LNCAP (cell line): ENCODE results near the gene CELSR2.

Experiments used
- TF ChIP-seq, protein P1 (sequence below): fragments of 450-650 bp; IDR thresholded peaks from 2 replicates; pipeline ENCODE4 v1.5.1; 2017; ENCODE audit warnings: mild to moderate bottlenecking

The CELSR2 gene

DNA sequence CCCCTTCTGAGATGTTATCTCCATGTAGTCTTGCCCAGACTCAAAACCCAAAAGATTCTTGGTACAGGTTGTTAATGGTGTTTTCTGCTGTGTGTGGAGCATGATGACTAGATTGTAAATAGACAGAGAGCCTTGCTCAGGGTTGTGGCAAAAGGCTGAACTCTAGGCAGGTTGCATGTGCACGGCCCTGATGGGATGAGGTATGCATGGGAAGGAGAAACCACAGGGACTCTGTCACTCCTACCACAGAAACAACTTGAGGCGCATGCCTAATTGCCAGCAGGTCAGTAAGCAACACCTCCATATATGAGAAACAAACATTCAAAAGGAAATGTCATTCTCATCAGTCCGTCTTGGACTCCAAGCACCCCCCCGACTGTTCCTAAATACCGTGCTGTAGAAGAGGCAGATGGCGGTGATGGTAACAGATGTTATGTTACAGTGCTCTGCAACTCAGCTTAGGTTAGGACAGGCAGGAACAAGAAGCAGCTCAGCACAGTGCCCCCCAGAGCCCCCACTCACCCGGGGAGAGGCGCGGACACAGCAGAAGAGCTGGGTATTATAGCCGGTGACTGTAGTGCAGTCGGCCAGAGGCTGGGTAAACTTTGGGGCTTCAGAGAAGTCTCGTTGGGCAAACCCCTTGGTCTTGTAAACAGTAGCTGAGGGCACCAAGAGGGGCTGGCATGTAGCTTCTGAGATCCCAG lies 46.5 kb downstream of the CELSR2 start:
- TF ChIP-seq, protein P1, sequence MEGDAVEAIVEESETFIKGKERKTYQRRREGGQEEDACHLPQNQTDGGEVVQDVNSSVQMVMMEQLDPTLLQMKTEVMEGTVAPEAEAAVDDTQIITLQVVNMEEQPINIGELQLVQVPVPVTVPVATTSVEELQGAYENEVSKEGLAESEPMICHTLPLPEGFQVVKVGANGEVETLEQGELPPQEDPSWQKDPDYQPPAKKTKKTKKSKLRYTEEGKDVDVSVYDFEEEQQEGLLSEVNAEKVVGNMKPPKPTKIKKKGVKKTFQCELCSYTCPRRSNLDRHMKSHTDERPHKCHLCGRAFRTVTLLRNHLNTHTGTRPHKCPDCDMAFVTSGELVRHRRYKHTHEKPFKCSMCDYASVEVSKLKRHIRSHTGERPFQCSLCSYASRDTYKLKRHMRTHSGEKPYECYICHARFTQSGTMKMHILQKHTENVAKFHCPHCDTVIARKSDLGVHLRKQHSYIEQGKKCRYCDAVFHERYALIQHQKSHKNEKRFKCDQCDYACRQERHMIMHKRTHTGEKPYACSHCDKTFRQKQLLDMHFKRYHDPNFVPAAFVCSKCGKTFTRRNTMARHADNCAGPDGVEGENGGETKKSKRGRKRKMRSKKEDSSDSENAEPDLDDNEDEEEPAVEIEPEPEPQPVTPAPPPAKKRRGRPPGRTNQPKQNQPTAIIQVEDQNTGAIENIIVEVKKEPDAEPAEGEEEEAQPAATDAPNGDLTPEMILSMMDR: no peak

DNA sequence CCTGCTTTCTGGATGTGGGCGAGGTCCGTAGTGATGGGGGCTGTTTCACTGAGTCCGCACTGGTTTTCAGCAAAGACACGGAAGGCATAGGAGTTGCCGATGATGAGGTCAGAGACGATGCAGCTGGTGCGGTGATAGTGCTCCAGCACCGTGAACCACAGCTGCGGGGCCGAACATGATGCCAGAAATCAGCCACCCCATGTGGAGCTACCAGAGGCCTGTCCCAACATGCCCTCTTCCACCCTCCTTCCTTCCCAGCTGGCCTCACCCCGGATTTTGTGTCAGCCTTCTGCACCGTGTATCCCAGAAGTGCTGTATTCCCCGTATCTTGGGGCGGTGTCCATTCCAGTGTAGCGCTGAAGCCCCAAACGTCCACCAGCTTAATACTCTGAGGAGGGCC lies 47.4 kb downstream of the CELSR2 start:
- TF ChIP-seq, protein P1: no peak

DNA sequence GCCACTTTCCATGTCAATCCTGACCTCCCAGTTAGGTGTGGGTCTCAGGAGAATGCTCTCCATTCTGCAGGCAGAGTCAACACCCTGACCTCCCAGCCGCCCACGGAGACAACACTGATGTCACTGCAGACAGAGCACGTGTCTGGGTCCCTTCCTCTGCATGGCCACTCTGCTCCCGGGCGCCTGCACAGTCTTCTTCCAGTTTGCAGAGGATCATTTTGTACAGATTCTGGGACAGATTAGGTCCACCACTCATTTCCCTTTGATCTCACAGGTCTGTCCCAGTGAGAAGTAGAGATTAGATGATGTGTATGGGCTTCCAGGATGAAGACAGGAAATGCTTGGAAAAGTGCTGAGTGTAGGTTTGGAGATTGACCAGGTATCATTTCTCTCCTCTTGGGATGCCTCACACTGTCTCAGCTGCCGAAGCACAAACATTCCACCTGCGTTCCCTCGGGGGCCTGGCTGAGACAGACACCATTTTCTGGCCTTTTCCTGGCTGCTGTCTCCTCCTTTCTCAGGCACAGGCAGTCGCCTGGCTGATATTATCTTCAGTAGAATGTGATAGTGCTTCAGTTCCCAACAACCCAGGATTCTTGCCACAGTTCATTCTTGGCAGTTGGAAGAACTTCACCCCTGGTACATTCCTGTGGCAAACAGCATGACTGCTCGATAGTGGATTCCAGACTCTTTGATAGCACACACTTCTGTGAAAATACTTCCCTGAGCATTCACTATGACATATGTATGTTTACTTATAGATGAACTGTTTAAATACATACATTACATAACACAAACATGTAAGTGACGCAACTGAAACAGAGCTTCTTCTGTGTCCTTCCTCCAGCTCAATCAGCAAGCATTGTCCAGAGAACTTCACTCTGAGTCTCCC lies 49.6 kb downstream of the CELSR2 start:
- TF ChIP-seq, protein P1: no peak

DNA sequence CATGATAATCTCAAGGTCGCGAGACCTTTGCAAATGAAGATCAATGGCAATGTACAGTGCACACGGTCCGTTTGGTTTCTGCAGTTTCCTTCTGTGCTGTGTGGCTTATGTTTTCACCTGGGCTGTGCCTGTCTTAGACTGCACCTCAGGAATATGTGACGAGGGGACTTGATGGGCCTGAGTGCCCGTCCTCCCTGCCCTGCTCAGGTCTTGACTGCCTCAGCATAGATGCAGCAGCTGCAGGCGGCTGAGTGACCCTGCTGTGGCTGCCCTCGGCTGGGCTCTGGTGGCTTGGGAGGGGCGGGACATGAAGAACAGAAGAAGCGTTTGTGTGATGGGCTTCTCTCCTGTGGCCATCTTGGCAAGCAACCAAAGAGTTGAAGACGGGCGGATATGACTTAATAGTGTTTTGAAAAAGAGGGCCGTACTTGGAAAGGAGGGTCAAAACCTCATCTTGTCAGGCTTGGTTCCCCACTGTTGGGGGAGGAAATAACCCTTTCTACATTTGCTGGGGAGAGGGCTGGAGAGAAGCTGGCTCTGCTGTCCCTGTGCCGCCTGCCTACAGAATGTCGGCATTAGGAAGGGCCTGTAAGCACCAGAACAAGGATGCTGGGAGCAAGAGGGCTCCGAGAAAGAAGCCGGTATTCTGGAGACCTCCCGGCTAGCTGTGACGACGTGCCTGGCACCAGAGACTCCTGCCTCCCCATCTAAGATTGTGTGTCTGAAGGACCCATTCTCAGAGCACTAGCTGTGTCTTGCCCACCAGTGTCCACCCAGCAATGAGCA lies 50.4 kb downstream of the CELSR2 start:
- TF ChIP-seq, protein P1: no peak

DNA sequence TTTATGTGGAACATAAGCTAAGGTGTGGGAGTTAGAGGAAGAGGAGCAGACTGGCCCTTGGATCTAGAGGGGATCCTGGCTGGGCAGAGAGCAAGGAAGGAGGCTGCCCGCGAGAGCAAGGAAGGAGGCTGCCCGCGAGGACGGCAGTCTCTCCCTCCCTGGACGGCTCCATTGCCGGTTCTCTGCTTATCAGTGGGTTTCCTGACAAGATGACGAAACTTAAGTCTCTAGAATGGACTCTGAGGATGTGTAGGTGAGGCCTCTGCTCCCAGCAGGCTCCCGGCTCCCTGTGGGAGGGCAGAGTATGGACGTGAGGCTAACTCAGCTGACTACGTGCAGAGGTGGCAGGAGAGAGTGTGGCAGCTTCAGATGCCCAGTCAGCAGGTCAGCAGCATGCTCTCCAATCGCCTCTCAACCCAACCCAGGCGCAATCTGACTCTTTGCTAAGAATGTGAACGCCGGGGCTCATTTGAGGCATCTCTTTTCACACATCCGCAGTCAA lies 51.4 kb downstream of the CELSR2 start:
- TF ChIP-seq, protein P1: no peak

DNA sequence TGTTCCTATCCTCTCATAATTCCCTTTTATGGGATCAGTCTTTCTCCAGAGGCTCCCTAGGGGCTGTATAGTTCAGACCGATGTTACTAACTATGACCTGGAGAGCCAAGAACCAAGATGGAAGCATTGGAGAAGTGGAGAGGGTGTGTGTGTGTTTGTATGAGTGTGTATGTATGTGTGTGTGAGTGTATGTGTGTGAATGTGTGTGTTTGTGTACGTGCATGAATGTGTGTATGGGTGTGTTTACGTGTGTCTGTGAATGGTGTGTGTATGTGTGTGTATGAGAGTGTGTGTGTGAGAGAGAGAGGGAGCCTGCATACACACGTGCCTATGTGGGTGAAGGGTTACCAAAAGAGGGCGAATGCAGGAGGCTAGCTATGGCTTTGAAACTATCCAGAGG lies 52.5 kb downstream of the CELSR2 start:
- TF ChIP-seq, protein P1: no peak

DNA sequence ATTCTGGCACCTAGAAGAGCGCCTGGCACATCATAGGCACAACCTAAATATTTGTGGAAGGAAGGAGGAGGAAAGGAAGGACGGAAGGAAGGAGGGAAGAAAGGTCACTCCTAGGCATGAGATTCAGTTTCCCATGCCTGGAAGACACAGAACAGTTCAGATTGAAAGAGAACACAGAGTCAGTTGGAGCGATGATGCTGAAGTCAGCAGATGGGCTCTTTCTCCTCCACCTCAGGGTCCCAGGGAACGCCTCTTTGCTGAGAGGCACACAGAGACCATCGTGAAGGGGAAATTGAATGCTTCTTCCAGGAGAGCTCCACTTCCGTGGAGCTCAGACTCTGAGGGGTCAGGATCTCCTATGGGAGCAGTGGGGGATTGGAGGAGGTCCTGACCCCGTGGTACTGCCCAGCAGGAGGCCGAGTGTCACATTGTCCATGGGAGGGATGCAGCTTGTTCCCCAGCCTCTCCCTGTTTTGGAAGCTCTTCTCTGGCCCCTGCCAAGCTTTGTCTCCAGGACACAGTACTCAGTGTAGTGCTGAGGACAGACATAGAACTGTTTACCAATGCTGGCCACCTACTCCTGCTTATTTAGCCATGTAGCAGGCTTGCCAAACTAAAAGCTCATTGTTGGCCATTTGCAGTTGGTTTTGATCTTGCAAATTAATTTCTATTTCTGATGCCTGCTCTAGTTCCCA lies 55.0 kb downstream of the CELSR2 start:
- TF ChIP-seq, protein P1: no peak
